LNCAP (cell line): Measurements from ENCODE around the gene ADAMTS18.

Experiments
- CTCF ChIP-seq: fragments of 450-650 bp; IDR thresholded peaks from 2 replicates; pipeline ENCODE4 v1.5.1; 2017; ENCODE audit warnings: mild to moderate bottlenecking

Gene ADAMTS18

GRCh38 chr16:77402672-77403071 lies 32.2 kb downstream of the ADAMTS18 start:
- no peak for TF ChIP-seq CTCF

- no peak for TF ChIP-seq CTCF
Observed at GRCh38 chr16:77402118-77402517, 32.7 kb downstream of the ADAMTS18 start.

- TF ChIP-seq CTCF: no peak
Observed at GRCh38 chr16:77399546-77399945, 35.3 kb downstream of the ADAMTS18 start.

GRCh38 chr16:77399066-77399465 lies 35.8 kb downstream of the ADAMTS18 start:
- no peak for TF ChIP-seq CTCF

GRCh38 chr16:77398495-77398894 lies 36.3 kb downstream of the ADAMTS18 start:
- TF ChIP-seq CTCF: no peak

- no peak for TF ChIP-seq CTCF
Observed at GRCh38 chr16:77396461-77396860, 38.4 kb downstream of the ADAMTS18 start.

GRCh38 chr16:77394699-77395098 lies 40.1 kb downstream of the ADAMTS18 start:
- TF ChIP-seq CTCF: no peak

- TF ChIP-seq CTCF: no peak
Observed at GRCh38 chr16:77393955-77394354, 40.9 kb downstream of the ADAMTS18 start.
